Neural progenitor cell (in vitro differentiated cells): ENCODE measurements around the gene ZSCAN5A. TPM values are rescaled to one million over a fixed set of nuclear protein-coding genes. Genes with fewer than 3 reads are reported as not detected.

Experiments used
- DNase-seq: peaks from one replicate; pipeline ENCODE4 v3.0.0-alpha.2; 2016; ENCODE audit warnings: low spot score
- H2AFZ ChIP-seq: fragments of 200-600 bp; sonication (generic); replicated peaks from 2 replicates; pipeline ENCODE4 v1.6.1; 2016; ENCODE audit warnings: antibody characterized with exemption
- H3F3A ChIP-seq: fragments of 200-600 bp; sonication (generic); 2 replicates; pipeline ENCODE4 v1.6.1; 2016; ENCODE audit warnings: antibody characterized with exemption, low read depth
- H3K27ac ChIP-seq: fragments of 200-600 bp; sonication (generic); 2 replicates; pipeline ENCODE4 v1.5.1; 2016; ENCODE audit warnings: mild to moderate bottlenecking
- H3K27me3 ChIP-seq: fragments of 200-600 bp; sonication (generic); 2 replicates; pipeline ENCODE4 v1.6.1; 2016; ENCODE audit warnings: mild to moderate bottlenecking, moderate library complexity
- H3K36me3 ChIP-seq: fragments of 200-600 bp; sonication (generic); 2 replicates; pipeline ENCODE4 v1.5.1; 2016
- H3K4me1 ChIP-seq: fragments of 200-600 bp; sonication (generic); 2 replicates; pipeline ENCODE4 v1.6.1; 2016; ENCODE audit warnings: mixed run types
- H3K4me2 ChIP-seq: fragments of 200-600 bp; sonication (generic); 2 replicates; pipeline ENCODE4 v1.6.1; 2016
- H3K4me3 ChIP-seq: fragments of 200-600 bp; sonication (generic); 2 replicates; pipeline ENCODE4 v1.5.1; 2016
- H3K79me2 ChIP-seq: fragments of 200-600 bp; sonication (generic); 2 replicates; pipeline ENCODE4 v1.6.1; 2016; ENCODE audit warnings: low read depth
- H3K9ac ChIP-seq: fragments of 200-600 bp; sonication (generic); 2 replicates; pipeline ENCODE4 v1.6.1; 2016
- H3K9me3 ChIP-seq: fragments of 200-600 bp; sonication (generic); 2 replicates; pipeline ENCODE4 v1.5.1; 2016; ENCODE audit warnings: low read depth
- H4K20me1 ChIP-seq: fragments of 200-600 bp; sonication (generic); 2 replicates; pipeline ENCODE4 v1.6.1; 2016; ENCODE audit warnings: low read depth
- H3K27ac Mint-ChIP-seq: 3 replicates; pipeline ENCODE4 v1.8.0; 2021; ENCODE audit warnings: mixed read lengths
- H3K27me3 Mint-ChIP-seq: 2 replicates; pipeline ENCODE4 v1.8.0; 2022; ENCODE audit warnings: low read depth, mild to moderate bottlenecking, inconsistent platforms, moderate library complexity, mixed read lengths; ENCODE audit not compliant: insufficient read depth
- H3K36me3 Mint-ChIP-seq: 3 replicates; pipeline ENCODE4 v1.8.0; 2021; ENCODE audit warnings: mixed read lengths
- H3K4me1 Mint-ChIP-seq: 3 replicates; pipeline ENCODE4 v1.8.0; 2021; ENCODE audit warnings: mixed read lengths
- H3K4me3 Mint-ChIP-seq: 3 replicates; pipeline ENCODE4 v1.8.0; 2021; ENCODE audit warnings: mild to moderate bottlenecking, moderate library complexity, mixed read lengths
- H3K9me3 Mint-ChIP-seq: 3 replicates; pipeline ENCODE4 v1.8.0; 2020; ENCODE audit warnings: mixed read lengths
- EZH2 ChIP-seq: fragments of 200-600 bp; sonication (generic); IDR thresholded peaks from 2 replicates; pipeline ENCODE4 v1.6.1; 2017; ENCODE audit warnings: antibody characterized with exemption, mild to moderate bottlenecking, moderate library complexity
- EZH2phosphoT487 ChIP-seq: fragments of 200-600 bp; sonication (generic); IDR thresholded peaks from 2 replicates; pipeline ENCODE4 v1.6.1; 2017; ENCODE audit warnings: antibody characterized with exemption
- total RNA-seq: library from RNA; depleted of rRNA; stranded (reverse); fragments of >200 nt; gene quantifications from 2 replicates; pipeline ENCODE4 v1.2.3, GENCODE V29; 2015; ENCODE audit warnings: low replicate concordance
- TF ChIP-seq, protein P1 (sequence below): fragments of 200-600 bp; sonication (generic); IDR thresholded peaks from 2 replicates; pipeline ENCODE4 v1.5.1; 2017; ENCODE audit warnings: antibody characterized with exemption, mild to moderate bottlenecking

Gene ZSCAN5A
- total RNA-seq, 1 donor from 2014 or later: 1.6 TPM

DNA sequence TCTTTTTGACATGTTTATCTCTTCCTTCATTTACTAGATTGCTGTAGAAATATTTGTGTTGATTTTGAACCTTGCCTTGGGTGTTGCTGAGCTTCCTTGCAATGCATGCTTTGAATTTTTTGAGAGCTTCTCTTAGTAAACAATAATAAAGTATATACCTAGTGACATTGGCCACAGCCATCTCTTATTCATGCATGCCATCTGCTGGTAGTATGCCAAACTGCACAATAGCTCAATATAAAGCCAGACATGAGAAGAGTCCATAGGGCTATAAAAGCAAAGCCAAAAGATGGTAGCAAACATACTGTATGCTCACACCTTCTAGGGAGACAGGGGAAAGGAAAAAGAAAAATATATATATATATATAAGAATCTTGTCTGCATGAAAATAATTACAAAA, 18.9 kb upstream of the ZSCAN5A start:
- Mint-ChIP-seq H3K9me3 (peaks cover 21% of the 10 kb centered on the region), H3K27me3 (peaks cover 2% of the 10 kb centered on the region)

GRCh38 chr19:56332695-56333094, 18.1 kb upstream of the ZSCAN5A start:
- peaks cover 2% of the 10 kb centered on the region for H3K27me3 Mint-ChIP-seq
- H3K4me1 Mint-ChIP-seq: no peaks in the 10 kb centered on the region
- H3K27ac Mint-ChIP-seq: no peak overlapping the region
- DNase-seq: no peak
- Histone ChIP-seq H3K27ac (no peak overlapping the region), H3K4me1 (no peaks in the 10 kb centered on the region), H3F3A (no peaks in the 10 kb centered on the region), H2AFZ (no peak overlapping the region), H3K4me2 (no peak overlapping the region), H4K20me1 (no peaks in the 10 kb centered on the region), H3K79me2 (no peaks in the 10 kb centered on the region), H3K4me3 (no peak overlapping the region), H3K27me3 (no peaks in the 10 kb centered on the region), H3K9ac (no peak overlapping the region), H3K36me3 (no peaks in the 10 kb centered on the region), H3K9me3 (no peaks in the 10 kb centered on the region)
- no peaks in the 10 kb centered on the region for H3K36me3 Mint-ChIP-seq
- peaks cover 15% of the 10 kb centered on the region for H3K9me3 Mint-ChIP-seq
- TF ChIP-seq, protein P1, sequence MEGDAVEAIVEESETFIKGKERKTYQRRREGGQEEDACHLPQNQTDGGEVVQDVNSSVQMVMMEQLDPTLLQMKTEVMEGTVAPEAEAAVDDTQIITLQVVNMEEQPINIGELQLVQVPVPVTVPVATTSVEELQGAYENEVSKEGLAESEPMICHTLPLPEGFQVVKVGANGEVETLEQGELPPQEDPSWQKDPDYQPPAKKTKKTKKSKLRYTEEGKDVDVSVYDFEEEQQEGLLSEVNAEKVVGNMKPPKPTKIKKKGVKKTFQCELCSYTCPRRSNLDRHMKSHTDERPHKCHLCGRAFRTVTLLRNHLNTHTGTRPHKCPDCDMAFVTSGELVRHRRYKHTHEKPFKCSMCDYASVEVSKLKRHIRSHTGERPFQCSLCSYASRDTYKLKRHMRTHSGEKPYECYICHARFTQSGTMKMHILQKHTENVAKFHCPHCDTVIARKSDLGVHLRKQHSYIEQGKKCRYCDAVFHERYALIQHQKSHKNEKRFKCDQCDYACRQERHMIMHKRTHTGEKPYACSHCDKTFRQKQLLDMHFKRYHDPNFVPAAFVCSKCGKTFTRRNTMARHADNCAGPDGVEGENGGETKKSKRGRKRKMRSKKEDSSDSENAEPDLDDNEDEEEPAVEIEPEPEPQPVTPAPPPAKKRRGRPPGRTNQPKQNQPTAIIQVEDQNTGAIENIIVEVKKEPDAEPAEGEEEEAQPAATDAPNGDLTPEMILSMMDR: no peak
- TF ChIP-seq EZH2phosphoT487: no peak
- TF ChIP-seq EZH2: no peak
- no peak overlapping the region for H3K4me3 Mint-ChIP-seq

More for the DNA sequence above, 18.9 kb upstream of the ZSCAN5A start:
- H3K4me1 Mint-ChIP-seq: no peaks in the 10 kb centered on the region
- no peaks in the 10 kb centered on the region for H3K79me2 ChIP-seq
- H3K27me3 ChIP-seq: no peaks in the 10 kb centered on the region
- no peak overlapping the region for H3K27ac ChIP-seq
- H3K27ac Mint-ChIP-seq: no peak overlapping the region
- H3F3A ChIP-seq: no peaks in the 10 kb centered on the region
- no peak overlapping the region for H2AFZ ChIP-seq
- no peaks in the 10 kb centered on the region for H3K9me3 ChIP-seq
- no peak overlapping the region for H3K4me3 ChIP-seq
- H3K36me3 Mint-ChIP-seq: no peaks in the 10 kb centered on the region
- DNase-seq: peak; percentile 48
- TF ChIP-seq EZH2: no peak
- TF ChIP-seq, protein P1: peak; percentile 73
- H3K4me3 Mint-ChIP-seq: no peak overlapping the region
- H3K4me2 ChIP-seq: no peak overlapping the region
- H3K36me3 ChIP-seq: no peaks in the 10 kb centered on the region
- no peaks in the 10 kb centered on the region for H4K20me1 ChIP-seq
- no peaks in the 10 kb centered on the region for H3K4me1 ChIP-seq
- H3K9ac ChIP-seq: no peak overlapping the region

GRCh38 chr19:56324436-56324835, 9.8 kb upstream of the ZSCAN5A start:
- Histone ChIP-seq H3K27ac (no peak overlapping the region), H3K79me2 (no peaks in the 10 kb centered on the region), H3K9ac (no peak overlapping the region), H3K9me3 (no peaks in the 10 kb centered on the region), H3K4me1 (no peaks in the 10 kb centered on the region), H2AFZ (no peak overlapping the region), H3K36me3 (no peaks in the 10 kb centered on the region), H3K4me2 (no peak overlapping the region), H3K27me3 (no peaks in the 10 kb centered on the region), H4K20me1 (no peaks in the 10 kb centered on the region), H3F3A (no peaks in the 10 kb centered on the region), H3K4me3 (no peak overlapping the region)
- TF ChIP-seq EZH2phosphoT487 (no peak), EZH2 (no peak)
- TF ChIP-seq, protein P1: no peak
- peaks cover 4% of the 10 kb centered on the region for H3K9me3 Mint-ChIP-seq
- no peaks in the 10 kb centered on the region for H3K4me1 Mint-ChIP-seq
- H3K27me3 Mint-ChIP-seq: peaks cover 7% of the 10 kb centered on the region
- DNase-seq: no peak
- no peak overlapping the region for H3K4me3 Mint-ChIP-seq
- H3K27ac Mint-ChIP-seq: no peak overlapping the region
- no peaks in the 10 kb centered on the region for H3K36me3 Mint-ChIP-seq
